ENCODE data around the gene HMGXB3. TPM values are rescaled to one million over a fixed set of nuclear protein-coding genes. Genes with fewer than 3 reads are reported as not detected.
A peak's percentile ranks its signal among the peaks of the same experiment; 100 is the strongest.

The HMGXB3 gene
- total RNA-seq, 1 experiment from 2014 or later, result 38.0 TPM

DNA sequence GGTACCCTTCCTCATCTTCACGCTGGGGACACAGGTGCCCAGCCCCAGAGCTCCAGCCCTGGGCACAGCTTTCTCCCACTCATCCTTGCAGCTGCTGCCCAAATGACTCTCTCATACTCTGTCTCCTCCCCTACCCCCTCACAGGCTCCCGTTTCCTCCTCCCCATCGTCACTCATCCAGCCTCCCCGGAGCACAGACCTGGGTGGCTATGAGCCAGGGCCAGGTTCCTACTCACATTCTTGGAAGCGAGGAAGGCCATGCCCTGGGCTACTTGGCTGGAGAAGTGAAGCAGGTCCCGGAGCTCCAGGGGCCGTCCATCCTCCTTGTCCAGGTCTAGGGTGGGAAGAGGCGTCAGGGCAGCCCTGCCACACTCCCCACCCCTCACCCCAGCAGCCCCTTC is 56.5 kb downstream of the HMGXB3 start:
- Histone ChIP-seq H3F3A (ENCODE audit: insufficient read depth, low read depth) (no peaks in the 10 kb centered on the region), H3K4me1 (replicated peaks; ENCODE audit: insufficient read depth) (no peaks in the 10 kb centered on the region), H2AFZ (no peak overlapping the region), H3K9me2 (ENCODE audit: insufficient read depth) (no peaks in the 10 kb centered on the region), H3K27ac (no peak overlapping the region), H3K4me2 (no peak overlapping the region), H3K79me2 (ENCODE audit: low read depth) (no peaks in the 10 kb centered on the region), H3K27me3 (ENCODE audit: insufficient read depth, low read depth) (no peaks in the 10 kb centered on the region), H3K9me3 (ENCODE audit: insufficient read depth, low read depth) (no peaks in the 10 kb centered on the region), H4K20me1 (ENCODE audit: insufficient read depth) (no peaks in the 10 kb centered on the region), H3K4me3 (no peak overlapping the region), H3K36me3 (ENCODE audit: low read depth) (0 out of 2 replicates have a peak, but pooled peaks cover under 1% of the 10 kb centered on the region)
- ChIA-PET CTCF (no interaction called here), POLR2A (ENCODE audit: unreplicated experiment) (no interaction called here)
- TF ChIP-seq CTCF (conservative IDR thresholded peaks at IDR 0.05), result no peak
- TF ChIP-seq EZH2 (IDR thresholded peaks at IDR 0.05; ENCODE audit: low read depth), result no peak
- intact Hi-C loops (cut with micrococcal nuclease; ENCODE audit: unreplicated experiment), result no loop called here
- no peak for DNase-seq
- BruUV-seq (replicated peaks), result TSS peak; percentile 4

GRCh38 chr5:150057511-150057910 is 57.0 kb downstream of the HMGXB3 start:
- Histone ChIP-seq H3K9me3 (ENCODE audit: insufficient read depth, low read depth) (no peaks in the 10 kb centered on the region), H3K4me3 (no peak overlapping the region), H3K4me2 (no peak overlapping the region), H4K20me1 (ENCODE audit: insufficient read depth) (no peaks in the 10 kb centered on the region), H3K9me2 (ENCODE audit: insufficient read depth) (no peaks in the 10 kb centered on the region), H3F3A (ENCODE audit: insufficient read depth, low read depth) (no peaks in the 10 kb centered on the region), H3K27me3 (ENCODE audit: insufficient read depth, low read depth) (no peaks in the 10 kb centered on the region), H2AFZ (no peak overlapping the region), H3K36me3 (ENCODE audit: low read depth) (no peaks in the 10 kb centered on the region), H3K79me2 (ENCODE audit: low read depth) (no peaks in the 10 kb centered on the region), H3K27ac (no peak overlapping the region), H3K4me1 (replicated peaks; ENCODE audit: insufficient read depth) (no peaks in the 10 kb centered on the region)
- DNase-seq, result no peak
- POLR2A ChIA-PET (ENCODE audit: unreplicated experiment), result no interaction called here
- TF ChIP-seq CTCF (conservative IDR thresholded peaks at IDR 0.05), result no peak
- no peak for TF ChIP-seq EZH2 (IDR thresholded peaks at IDR 0.05; ENCODE audit: low read depth)
- CTCF ChIA-PET, result no interaction called here
- intact Hi-C loops (cut with micrococcal nuclease; ENCODE audit: unreplicated experiment), result no loop called here
- BruUV-seq (replicated peaks), result no TSS peak

DNA sequence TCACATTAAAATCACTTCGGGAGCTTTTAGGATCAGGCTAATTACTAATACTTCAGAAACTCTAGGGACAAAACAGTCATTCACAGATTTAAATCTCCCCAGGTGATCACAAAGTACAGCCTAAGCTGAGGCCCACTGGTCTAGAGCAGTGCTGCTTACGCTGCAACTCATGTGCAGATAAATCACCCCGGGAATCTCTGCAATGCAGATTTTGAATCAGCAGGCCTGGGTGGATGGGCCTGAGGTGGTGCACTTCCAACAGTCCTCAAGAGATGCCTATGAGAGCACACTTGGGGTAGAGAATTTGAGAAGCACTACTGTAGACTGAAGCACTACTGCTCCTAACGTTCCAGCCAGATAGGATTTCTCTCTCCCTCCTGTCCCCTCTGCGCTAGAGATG is 57.5 kb downstream of the HMGXB3 start:
- BruUV-seq (replicated peaks), result no TSS peak

More for the DNA sequence above, 57.5 kb downstream of the HMGXB3 start:
- Histone ChIP-seq H3F3A (ENCODE audit: insufficient read depth, low read depth) (no peaks in the 10 kb centered on the region), H3K9me2 (ENCODE audit: insufficient read depth) (no peaks in the 10 kb centered on the region), H3K4me2 (no peak overlapping the region), H3K36me3 (ENCODE audit: low read depth) (no peaks in the 10 kb centered on the region), H3K79me2 (ENCODE audit: low read depth) (no peaks in the 10 kb centered on the region), H3K4me3 (no peak overlapping the region), H3K27ac (no peak overlapping the region), H3K4me1 (replicated peaks; ENCODE audit: insufficient read depth) (no peaks in the 10 kb centered on the region), H2AFZ (no peak overlapping the region), H4K20me1 (ENCODE audit: insufficient read depth) (no peaks in the 10 kb centered on the region), H3K9me3 (ENCODE audit: insufficient read depth, low read depth) (no peaks in the 10 kb centered on the region), H3K27me3 (ENCODE audit: insufficient read depth, low read depth) (no peaks in the 10 kb centered on the region)
- CTCF ChIA-PET, result no interaction called here
- intact Hi-C loops (cut with micrococcal nuclease; ENCODE audit: unreplicated experiment), result no loop called here
- no peak for TF ChIP-seq CTCF (conservative IDR thresholded peaks at IDR 0.05)
- DNase-seq, result no peak
- POLR2A ChIA-PET (ENCODE audit: unreplicated experiment), result no interaction called here

Data from PC-9 (cell line).